NCI-H2171 treated with DMSO at 0.1 percent for 48 hours (cell line): ENCODE data around the gene N4BP2L1.
"Not testable (repeated sequence)": the region's sequence is repeated elsewhere in the genome, so short reads cannot be mapped to it uniquely, and the experiment has no call there.

Experiments used
- DNase-seq: peaks from one replicate; lab custom pipeline; 2025; lab: John Stamatoyannopoulos, UW

Gene N4BP2L1

DNA sequence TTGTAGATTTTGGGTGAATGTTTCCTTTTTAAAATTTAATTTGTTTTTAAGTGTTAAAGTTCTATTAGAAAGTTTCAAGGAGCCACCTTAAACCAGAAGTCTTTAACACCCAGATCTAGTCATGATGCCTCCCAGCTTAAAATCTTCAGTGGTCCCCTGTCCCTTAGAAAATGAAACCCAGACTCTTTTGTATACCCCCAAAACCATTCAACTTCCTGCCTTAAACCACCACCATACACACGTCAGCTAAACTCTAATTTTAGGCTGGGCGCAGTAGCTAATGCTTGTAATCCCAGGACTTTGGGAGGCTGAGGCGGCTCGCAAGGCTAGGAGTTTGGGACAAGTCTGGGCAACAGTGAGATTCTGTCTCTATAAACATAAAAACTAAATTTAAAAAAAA is 37.9 kb downstream of the N4BP2L1 start:
- DNase-seq: no peak

DNA sequence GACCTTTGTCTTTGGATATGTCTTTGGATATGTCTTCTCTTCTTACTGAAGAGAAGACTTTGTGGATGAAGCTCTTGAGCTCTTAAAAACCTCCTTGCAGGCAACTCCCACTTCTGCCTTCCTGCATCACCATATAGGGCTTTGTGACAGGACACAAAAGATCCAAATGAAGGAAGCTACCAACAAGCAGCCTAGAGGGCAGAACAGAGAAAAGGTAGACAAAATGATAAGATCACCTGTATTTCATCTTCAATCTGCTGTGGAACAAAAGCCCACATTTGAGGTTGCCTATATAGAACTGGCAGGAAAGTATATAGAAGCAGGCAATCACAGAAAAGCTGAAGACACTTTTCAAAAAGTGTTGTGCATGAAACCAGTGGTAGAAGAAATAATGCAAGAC is 42.5 kb downstream of the N4BP2L1 start:
- no peak for DNase-seq

DNA sequence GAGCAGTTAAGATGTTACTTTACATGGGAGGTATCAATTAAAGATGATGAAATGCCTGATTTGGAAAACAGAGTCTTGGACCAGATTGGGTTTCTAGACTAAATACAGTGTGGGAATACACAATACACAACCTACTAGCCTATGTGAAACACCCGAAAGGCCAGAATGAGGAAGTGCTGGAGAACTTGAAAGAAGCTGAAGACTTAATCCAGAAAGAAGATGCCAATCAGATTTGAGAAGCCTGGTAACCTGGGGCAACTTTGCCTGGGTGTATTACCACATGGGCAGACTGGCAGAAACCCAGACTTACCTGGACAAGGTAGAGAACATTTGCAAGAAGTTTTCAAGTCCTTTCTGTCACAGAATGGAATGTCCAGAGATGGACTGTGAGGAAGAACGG is 43.2 kb downstream of the N4BP2L1 start:
- no peak for DNase-seq

DNA sequence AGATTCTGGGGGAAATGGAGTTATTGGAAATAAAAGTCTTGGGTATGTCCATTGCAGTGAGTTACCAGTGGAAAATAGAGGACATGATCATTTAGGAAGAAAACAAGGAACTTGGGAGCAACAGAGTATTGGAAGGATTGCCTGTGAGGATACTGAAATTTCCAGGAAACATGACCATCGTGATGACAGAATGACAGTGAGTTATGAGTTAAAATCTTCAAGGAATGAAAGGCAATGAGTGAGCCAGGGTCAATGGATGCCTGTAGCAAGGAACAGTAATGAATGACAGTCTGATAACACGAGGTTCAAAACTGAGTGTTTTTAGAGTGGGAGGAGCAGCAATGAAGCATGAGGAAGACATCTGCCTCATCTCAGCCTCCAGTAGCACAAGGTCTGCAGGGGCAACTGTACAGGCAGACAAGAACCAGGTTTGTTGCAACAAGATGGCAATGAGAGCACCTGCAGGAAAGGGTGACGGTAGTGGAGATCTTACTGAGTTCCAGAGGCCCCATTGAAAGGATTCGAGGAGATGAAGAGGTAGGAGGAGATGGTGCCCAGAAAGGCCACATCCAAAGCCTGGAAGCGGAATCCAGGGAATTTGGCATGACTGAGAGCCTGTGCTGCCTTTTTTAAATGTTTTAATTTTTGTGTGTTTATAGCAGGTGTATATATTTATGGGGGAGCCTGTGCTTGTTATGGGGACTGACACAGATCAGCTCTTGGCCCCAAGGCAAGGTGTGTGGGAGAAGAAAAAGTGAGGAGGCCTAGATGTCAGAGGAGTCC is 43.9 kb downstream of the N4BP2L1 start:
- peak; percentile 14 for DNase-seq

DNA sequence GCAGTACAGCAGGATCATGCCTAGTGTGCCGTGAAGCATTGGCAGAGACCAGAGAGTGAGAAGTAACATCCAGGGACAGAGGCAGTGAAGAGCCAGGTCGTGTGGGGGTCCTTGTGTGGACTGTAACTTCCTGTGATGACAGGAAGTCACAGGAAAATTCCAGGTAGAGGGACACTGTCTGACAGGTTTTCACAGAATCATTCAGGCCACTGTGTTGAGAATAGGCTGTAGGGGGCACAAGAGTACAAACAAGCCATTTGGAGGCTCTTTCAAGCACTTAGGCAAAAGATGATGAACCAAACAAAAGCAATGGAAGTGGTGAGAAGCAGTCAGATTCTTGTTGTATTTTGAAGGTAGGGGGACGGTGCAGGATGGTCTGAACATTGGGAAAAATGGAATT is 46.4 kb downstream of the N4BP2L1 start:
- peak; percentile 3 for DNase-seq

DNA sequence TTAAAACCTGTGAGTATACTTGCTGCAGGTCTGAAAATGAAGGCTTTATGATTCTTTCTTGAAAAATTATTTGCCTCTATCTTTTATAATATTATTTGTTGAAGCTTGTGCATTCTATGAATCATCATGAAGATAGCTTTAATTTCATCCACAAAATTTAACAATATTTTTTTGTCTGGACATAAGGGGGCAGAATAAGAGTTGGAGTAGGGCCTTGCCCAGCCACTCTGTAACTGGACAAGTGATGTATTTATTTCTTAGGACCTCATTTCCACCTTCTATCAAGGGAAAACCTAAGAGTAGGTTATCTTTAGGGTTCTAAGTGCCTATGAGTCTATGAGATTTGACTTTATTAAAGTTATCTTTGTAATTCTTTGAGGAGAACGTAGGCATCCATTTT is 49.9 kb downstream of the N4BP2L1 start:
- no peak for DNase-seq

DNA sequence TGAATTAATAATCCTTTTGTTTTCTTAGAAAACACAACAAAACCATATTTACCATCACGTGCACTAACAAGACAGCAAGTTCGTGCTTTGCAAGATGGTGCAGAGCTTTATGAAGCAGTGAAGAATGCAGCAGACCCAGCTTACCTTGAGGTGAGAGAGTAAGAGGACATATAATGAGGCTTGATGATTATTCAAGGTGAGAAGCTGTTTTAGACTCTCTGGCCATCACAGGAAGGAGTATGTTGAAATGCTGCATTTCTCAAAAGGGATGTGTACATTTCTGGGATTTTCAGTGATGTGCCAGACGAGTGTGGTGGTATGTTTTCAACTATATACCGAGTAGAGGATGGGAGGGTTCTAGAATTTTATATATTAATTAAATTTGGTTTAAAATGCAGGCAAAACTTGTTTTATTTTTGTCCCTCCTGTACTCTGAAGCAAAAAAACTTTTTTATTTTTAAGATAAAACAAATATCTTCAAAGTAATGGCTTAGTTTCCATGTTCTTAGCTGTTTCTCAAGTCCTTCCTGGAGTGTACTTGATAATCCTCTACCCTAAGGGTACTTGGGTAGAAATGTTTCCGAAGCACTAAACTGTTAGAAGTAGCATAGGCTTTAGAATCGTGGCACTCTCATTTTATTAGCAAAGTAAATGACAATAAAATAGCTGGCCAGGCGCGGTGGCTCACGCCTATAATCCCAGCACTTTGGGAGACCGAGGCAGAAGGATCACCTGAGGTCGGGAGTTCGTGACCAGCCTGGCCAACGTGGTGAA is 51.1 kb downstream of the N4BP2L1 start:
- DNase-seq: no peak

DNA sequence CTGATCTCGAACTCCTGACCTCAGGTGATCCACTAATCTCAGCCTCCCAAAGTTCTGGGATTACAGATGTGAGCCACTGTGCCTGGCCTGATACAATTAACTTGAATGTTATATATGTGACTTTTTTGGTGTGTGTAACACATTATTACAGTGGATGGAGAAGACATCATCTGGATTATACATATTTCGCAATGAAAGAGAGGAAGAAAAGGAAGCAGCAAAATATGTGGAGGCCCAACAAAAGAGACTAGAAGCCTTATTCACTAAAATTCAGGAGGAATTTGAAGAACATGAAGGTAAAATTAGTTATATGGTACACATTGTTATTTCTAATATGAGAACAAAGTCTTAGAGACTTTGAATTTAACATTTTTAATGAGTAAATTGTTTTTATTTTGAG is 57.1 kb downstream of the N4BP2L1 start:
- DNase-seq: no peak

DNA sequence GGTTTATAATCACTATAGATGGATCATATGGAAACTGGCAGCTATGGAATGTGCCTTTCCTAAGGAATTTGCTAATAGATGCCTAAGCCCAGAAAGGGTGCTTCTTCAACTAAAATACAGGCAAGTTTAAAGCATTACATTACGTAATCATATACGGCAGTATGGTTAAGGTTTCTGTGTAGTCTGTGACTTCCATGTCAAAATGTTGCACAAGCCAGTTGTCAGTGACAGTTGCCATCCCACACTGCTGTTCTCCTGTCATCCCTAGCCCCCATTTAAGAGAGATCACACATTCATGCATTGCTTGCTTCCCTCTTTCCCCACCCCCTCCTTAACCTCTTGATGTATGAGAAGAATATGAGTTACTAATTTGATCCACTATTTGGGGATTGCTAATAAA is 65.4 kb downstream of the N4BP2L1 start:
- DNase-seq: no peak

DNA sequence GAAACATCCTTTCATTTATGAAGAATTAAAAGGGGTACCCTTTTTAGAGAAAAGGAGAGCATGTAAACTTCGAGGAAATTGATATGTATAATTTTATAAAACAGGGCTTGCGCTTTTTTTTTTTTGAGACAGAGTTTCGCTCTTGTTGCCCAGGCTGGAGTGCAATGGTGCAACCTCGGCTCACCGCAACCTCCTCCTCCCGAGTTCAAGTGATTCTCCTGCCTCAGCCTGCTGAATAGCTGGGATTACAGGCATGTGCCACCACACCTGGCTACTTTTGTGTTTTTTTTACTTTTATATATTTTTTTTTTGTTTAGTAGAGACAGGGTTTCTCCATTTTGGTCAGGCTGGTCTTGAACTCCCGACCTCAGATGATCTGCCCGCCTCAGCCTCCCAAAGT is 72.0 kb downstream of the N4BP2L1 start:
- DNase-seq: not testable (repeated sequence)

DNA sequence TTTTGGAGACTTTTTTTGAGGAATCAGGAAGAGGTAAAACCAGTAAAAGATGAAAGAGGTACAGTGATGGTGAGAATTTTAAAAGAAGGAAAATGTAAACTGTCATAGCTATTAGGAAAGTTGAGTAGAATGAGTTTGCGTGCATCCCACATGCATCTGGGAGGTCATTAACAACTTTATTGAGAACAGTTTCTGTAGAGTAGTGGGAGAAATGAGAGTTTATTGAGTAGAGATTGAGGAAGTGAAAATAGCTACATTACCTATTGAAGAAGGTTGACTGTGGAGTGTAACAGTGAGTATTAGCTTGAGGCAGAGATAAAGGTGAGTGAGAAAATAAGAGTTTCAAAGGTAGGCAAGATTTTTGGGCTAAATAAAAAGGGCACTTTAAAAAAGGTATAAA is 73.9 kb downstream of the N4BP2L1 start:
- DNase-seq: no peak

DNA sequence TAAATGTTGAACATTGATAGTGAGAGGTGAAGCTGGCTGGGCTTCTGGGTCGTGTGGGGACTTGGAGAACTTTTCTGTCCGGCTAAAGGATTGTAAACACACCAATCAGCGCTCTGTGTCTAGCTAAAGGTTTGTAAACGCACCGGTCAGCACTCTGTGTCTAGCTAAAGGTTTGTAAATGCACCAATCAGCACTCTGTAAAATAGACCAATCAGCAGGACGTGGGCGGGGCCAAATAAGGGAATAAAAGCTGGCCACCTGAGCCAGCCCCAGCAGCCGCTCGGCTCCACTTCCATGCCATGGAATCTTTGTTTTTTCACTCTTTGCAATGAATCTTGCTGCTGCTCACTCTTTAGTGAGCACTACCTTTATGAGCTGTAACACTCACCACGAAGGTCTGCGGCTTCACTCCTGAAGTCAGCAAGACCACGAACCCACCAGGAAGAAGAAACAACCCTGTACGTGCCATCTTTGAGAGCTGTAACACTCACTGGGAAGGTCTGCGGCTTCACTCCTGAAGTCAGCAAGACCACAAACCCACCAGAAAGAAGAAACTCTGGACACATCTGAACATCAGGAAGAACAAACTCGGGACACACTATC is 77.0 kb downstream of the N4BP2L1 start:
- not testable (repeated sequence) for DNase-seq
